Activated CD4-positive, alpha-beta T cell treated with anti-CD3 and anti-CD28 coated beads, Interleukin-2, amount 50 U/mL, for 48 hours (primary cell): ENCODE data around the gene TMEM37.

ENCODE experiments used
- DNase-seq, 2 experiments: peaks; one replicate each; pipeline ENCODE4 v3.0.0-alpha.2; 2020

The TMEM37 gene

GRCh38 chr2:119461811-119462210, 30.2 kb downstream of the TMEM37 start:
- no peak for DNase-seq

- DNase-seq = no peak
Measured at GRCh38 chr2:119462574-119462973, 30.9 kb downstream of the TMEM37 start.

GRCh38 chr2:119463136-119463535, 31.5 kb downstream of the TMEM37 start:
- DNase-seq = peak in 1 of 2 experiments; percentile 8

GRCh38 chr2:119463990-119464389, 32.3 kb downstream of the TMEM37 start:
- no peak for DNase-seq

GRCh38 chr2:119464981-119465380, 33.3 kb downstream of the TMEM37 start:
- DNase-seq = no peak

GRCh38 chr2:119465687-119466086, 34.0 kb downstream of the TMEM37 start:
- DNase-seq = no peak

- DNase-seq = no peak
Measured at GRCh38 chr2:119466373-119466772, 34.7 kb downstream of the TMEM37 start.

- no peak for DNase-seq
Measured at GRCh38 chr2:119468154-119468955, 36.7 kb downstream of the TMEM37 start.

GRCh38 chr2:119469131-119469530, 37.5 kb downstream of the TMEM37 start:
- no peak for DNase-seq

- DNase-seq = no peak
Measured at GRCh38 chr2:119469661-119470297, 38.1 kb downstream of the TMEM37 start.

- DNase-seq = no peak
Measured at GRCh38 chr2:119472749-119473148, 41.1 kb downstream of the TMEM37 start.

- DNase-seq = no peak
Measured at GRCh38 chr2:119473621-119474370, 42.1 kb downstream of the TMEM37 start.

GRCh38 chr2:119474371-119475224, 42.9 kb downstream of the TMEM37 start:
- no peak for DNase-seq

- no peak for DNase-seq
Measured at GRCh38 chr2:119475225-119475856, 43.7 kb downstream of the TMEM37 start.

GRCh38 chr2:119475857-119476244, 44.2 kb downstream of the TMEM37 start:
- DNase-seq = no peak

- DNase-seq = peak; percentile 22 to 48
Measured at GRCh38 chr2:119476301-119477112, 44.9 kb downstream of the TMEM37 start.

- DNase-seq = no peak
Measured at GRCh38 chr2:119477113-119477505, 45.5 kb downstream of the TMEM37 start.

- no peak for DNase-seq
Measured at GRCh38 chr2:119478188-119478977, 46.7 kb downstream of the TMEM37 start.

GRCh38 chr2:119478978-119479295, 47.3 kb downstream of the TMEM37 start:
- no peak for DNase-seq

GRCh38 chr2:119480184-119480583, 48.5 kb downstream of the TMEM37 start:
- DNase-seq = no peak

GRCh38 chr2:119480718-119481142, 49.1 kb downstream of the TMEM37 start:
- no peak for DNase-seq
